Amygdala (tissue), 56 donors: ENCODE results near the gene ATP9A.
A peak's percentile ranks its signal among the peaks of the same experiment; 100 is the strongest.
"Not testable (repeated sequence)": the region's sequence is repeated elsewhere in the genome, so short reads cannot be mapped to it uniquely, and the experiment has no call there.

Source experiments
- DNase-seq, 56 donors: peaks; one replicate each; lab custom pipeline; 2025; lab: John Stamatoyannopoulos, UW

ATP9A gene

GRCh38 chr20:51758978-51759544 is 9.1 kb downstream of the ATP9A start:
- peak in 46 of 56 donors; percentile 24 to 83 (median 62) for DNase-seq

- peak in 3 of 56 donors; percentile 5 to 16 (median 8) for DNase-seq
Measured at GRCh38 chr20:51757226-51757625, 11.0 kb downstream of the ATP9A start.

GRCh38 chr20:51756653-51757052 is 11.5 kb downstream of the ATP9A start:
- DNase-seq = no peak

GRCh38 chr20:51753220-51753619 is 15.0 kb downstream of the ATP9A start:
- not testable (repeated sequence) for DNase-seq

GRCh38 chr20:51752343-51752951 is 15.7 kb downstream of the ATP9A start:
- DNase-seq = no peak

- DNase-seq = no peak
Measured at GRCh38 chr20:51750770-51751388, 17.3 kb downstream of the ATP9A start.

GRCh38 chr20:51750037-51750769 is 18.0 kb downstream of the ATP9A start:
- DNase-seq = peak in 38 of 56 donors; percentile 23 to 84 (median 51)

- no peak for DNase-seq
Measured at GRCh38 chr20:51749674-51750036, 18.5 kb downstream of the ATP9A start.

GRCh38 chr20:51747182-51747911 is 20.8 kb downstream of the ATP9A start:
- DNase-seq = no peak

GRCh38 chr20:51745804-51746203 is 22.4 kb downstream of the ATP9A start:
- no peak for DNase-seq

GRCh38 chr20:51740838-51741237 is 27.4 kb downstream of the ATP9A start:
- no peak for DNase-seq

GRCh38 chr20:51740308-51740707 is 27.9 kb downstream of the ATP9A start:
- not testable (repeated sequence) for DNase-seq

GRCh38 chr20:51739722-51740249 is 28.4 kb downstream of the ATP9A start:
- peak in 6 of 56 donors; percentile 5 to 43 (median 20) for DNase-seq

GRCh38 chr20:51738877-51739447 is 29.2 kb downstream of the ATP9A start:
- DNase-seq = no peak

- DNase-seq = not testable (repeated sequence)
Measured at GRCh38 chr20:51738261-51738660, 29.9 kb downstream of the ATP9A start.

GRCh38 chr20:51736947-51737346 is 31.2 kb downstream of the ATP9A start:
- no peak for DNase-seq

- peak in 3 of 56 donors; percentile 2 to 33 (median 11) for DNase-seq
Measured at GRCh38 chr20:51735728-51736600, 32.2 kb downstream of the ATP9A start.

GRCh38 chr20:51734876-51735720 is 33.1 kb downstream of the ATP9A start:
- DNase-seq = no peak
